ENCODE results near the gene MPZL3. TPM values are rescaled to one million over a fixed set of nuclear protein-coding genes. Genes with fewer than 3 reads are reported as not detected.

MPZL3 gene
- total RNA-seq, 1 experiment from 2014 or later: 8.7 TPM

GRCh38 chr11:118252688-118253087, 523 bp upstream of the MPZL3 start:
- peak overlapping the region; percentile 78 for H3K4me2 ChIP-seq (ENCODE audit: low read length)
- peaks cover 4% of the 10 kb centered on the region; the same call in 1 of the 2 replicates for H3K79me2 ChIP-seq (ENCODE audit: insufficient read depth, low read length)
- H3K9me2 ChIP-seq (ENCODE audit: insufficient read depth): no peaks in the 10 kb centered on the region
- intact Hi-C loops (cut with micrococcal nuclease): no loop called here
- no peak for ATAC-seq
- POLR2A ChIA-PET: interaction anchor here (1.1 to 1.2 kb wide), 3 partner anchors 11 to 24 kb away, joined by 3 to 6 read pairs (median 3); no protein-coding TSS in a partner anchor
- no TSS peak for BruUV-seq (replicated peaks)
- no peaks in the 10 kb centered on the region for H4K20me1 ChIP-seq (ENCODE audit: insufficient read depth)
- H3K4me3 ChIP-seq (replicated peaks in 1 of 2; ENCODE audit: low read depth in 1 of 2, low read length in 2 of 2): peak overlapping the region; percentile 73 to 78
- H3K9me3 ChIP-seq (ENCODE audit: control insufficient read depth in 1 of 2, insufficient read depth in 1 of 2, low read depth in 1 of 2, low read length in 2 of 2): no peaks in the 10 kb centered on the region
- peak overlapping the region; percentile 77 for H3K9ac ChIP-seq (ENCODE audit: low read length)
- CTCF ChIA-PET: interaction anchor here (1.4 kb wide), 1 partner anchor 43 kb away, joined by 3 read pairs; no protein-coding TSS in a partner anchor
- H3K36me3 ChIP-seq (ENCODE audit: control insufficient read depth in 1 of 2, insufficient read depth in 2 of 2, low read length in 2 of 2): no peaks in the 10 kb centered on the region
- H3K4me1 ChIP-seq (ENCODE audit: control insufficient read depth in 1 of 2, insufficient read depth in 2 of 2, low read length in 2 of 2): peaks cover 5 to 14% of the 10 kb centered on the region in 2 experiments; a peak in 3 of 4 replicates
- RAD21 ChIA-PET (ENCODE audit: low non-redundant PET in 1 of 2, low total read pairs in 2 of 2, uncharacterized antibody in 2 of 2, unreplicated experiment in 2 of 2): no interaction called here
- H2AFZ ChIP-seq (ENCODE audit: low read depth, low read length, poor library complexity, severe bottlenecking): peak overlapping the region; percentile 63
- no peaks in the 10 kb centered on the region for H3K27me3 ChIP-seq (ENCODE audit: insufficient read depth, low read length)
- no peak for TF ChIP-seq JUND (IDR thresholded peaks at IDR 0.05)
- TF ChIP-seq, protein P1, sequence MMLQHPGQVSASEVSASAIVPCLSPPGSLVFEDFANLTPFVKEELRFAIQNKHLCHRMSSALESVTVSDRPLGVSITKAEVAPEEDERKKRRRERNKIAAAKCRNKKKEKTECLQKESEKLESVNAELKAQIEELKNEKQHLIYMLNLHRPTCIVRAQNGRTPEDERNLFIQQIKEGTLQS (IDR thresholded peaks at IDR 0.05): no peak
- TF ChIP-seq ZNF274 (IDR thresholded peaks at IDR 0.05; ENCODE audit: low read depth, low read length): no peak
- TF ChIP-seq, protein P2, sequence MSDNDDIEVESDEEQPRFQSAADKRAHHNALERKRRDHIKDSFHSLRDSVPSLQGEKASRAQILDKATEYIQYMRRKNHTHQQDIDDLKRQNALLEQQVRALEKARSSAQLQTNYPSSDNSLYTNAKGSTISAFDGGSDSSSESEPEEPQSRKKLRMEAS (IDR thresholded peaks at IDR 0.05): no peak
- TF ChIP-seq SIN3A (IDR thresholded peaks at IDR 0.05; ENCODE audit: low read depth): 0 out of 2 replicates have a peak, but pooled peaks have one; percentile 13
- no peak for TF ChIP-seq FOSL1 (IDR thresholded peaks at IDR 0.05; ENCODE audit: low read depth)
- peak overlapping the region; percentile 94; the same call in 1 of the 2 replicates for H3K27ac ChIP-seq (ENCODE audit: low read depth, low read length)
- no peak for DNase-seq (ENCODE audit: low read depth, low spot score)

DNA sequence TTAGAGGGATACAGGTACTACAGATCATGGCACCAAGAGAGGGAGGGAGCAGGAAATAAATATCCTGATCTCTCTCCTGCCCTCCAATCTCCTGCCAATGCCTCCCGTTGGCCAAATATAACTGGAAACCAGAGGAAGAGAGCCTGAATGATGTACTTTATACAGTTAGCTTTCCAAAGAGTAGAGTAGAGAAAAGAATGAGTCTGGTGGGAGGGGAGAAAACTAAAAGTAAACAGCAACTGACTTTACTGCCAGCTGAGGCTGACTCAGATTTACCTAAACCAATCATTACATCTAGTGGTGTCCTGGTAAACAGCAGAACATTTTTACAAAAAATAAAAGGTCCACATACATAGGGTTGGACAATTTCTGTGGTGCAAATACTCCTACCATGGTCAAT, 5.1 kb downstream of the MPZL3 start:
- no peak overlapping the region for H2AFZ ChIP-seq (ENCODE audit: low read depth, low read length, poor library complexity, severe bottlenecking)
- H3K27me3 ChIP-seq (ENCODE audit: insufficient read depth, low read length): no peaks in the 10 kb centered on the region
- H3K36me3 ChIP-seq (ENCODE audit: control insufficient read depth in 1 of 2, insufficient read depth in 2 of 2, low read length in 2 of 2): no peaks in the 10 kb centered on the region
- BruUV-seq (replicated peaks): no TSS peak
- intact Hi-C loops (cut with micrococcal nuclease): no loop called here
- ChIA-PET POLR2A (no interaction called here), CTCF (no interaction called here), RAD21 (ENCODE audit: low non-redundant PET in 1 of 2, low total read pairs in 2 of 2, uncharacterized antibody in 2 of 2, unreplicated experiment in 2 of 2) (interaction anchor here in 1 of 2 experiments (0.5 kb wide), 1 partner anchor 48 kb away, joined by 4 read pairs; no protein-coding TSS in a partner anchor)
- H3K27ac ChIP-seq (ENCODE audit: low read depth, low read length): no peak overlapping the region
- H3K9me3 ChIP-seq (ENCODE audit: control insufficient read depth in 1 of 2, insufficient read depth in 1 of 2, low read depth in 1 of 2, low read length in 2 of 2): no peaks in the 10 kb centered on the region
- H3K4me3 ChIP-seq (replicated peaks in 1 of 2; ENCODE audit: low read depth in 1 of 2, low read length in 2 of 2): no peak overlapping the region
- ATAC-seq: no peak
- DNase-seq (ENCODE audit: low read depth, low spot score): no peak
- TF ChIP-seq CBX3 (IDR thresholded peaks at IDR 0.05; ENCODE audit: low read depth) (no peak), POLR2A (IDR thresholded peaks at IDR 0.05; ENCODE audit: borderline replicate concordance, extremely low read depth, insufficient read depth, insufficient read length) (no peak), JUND (IDR thresholded peaks at IDR 0.05) (0 out of 2 replicates have a peak, but pooled peaks have one; percentile 8)
- TF ChIP-seq, protein P1 (IDR thresholded peaks at IDR 0.05): no peak
- H3K9me2 ChIP-seq (ENCODE audit: insufficient read depth): no peaks in the 10 kb centered on the region
- no peak overlapping the region for H3K9ac ChIP-seq (ENCODE audit: low read length)
- H3K79me2 ChIP-seq (ENCODE audit: insufficient read depth, low read length): peaks cover 4% of the 10 kb centered on the region; the same call in 1 of the 2 replicates
- no peaks in the 10 kb centered on the region for H4K20me1 ChIP-seq (ENCODE audit: insufficient read depth)
- no peak overlapping the region for H3K4me2 ChIP-seq (ENCODE audit: low read length)
- H3K4me1 ChIP-seq (ENCODE audit: control insufficient read depth in 1 of 2, insufficient read depth in 2 of 2, low read length in 2 of 2): peaks cover 11 to 18% of the 10 kb centered on the region in 2 experiments
